Activated naive CD4-positive, alpha-beta T cell treated with anti-CD3 and anti-CD28 coated beads, Interleukin-2, amount 50 U/mL, for 72 hours (primary cell): ENCODE measurements around the gene TRPM2. TPM values are rescaled to one million over a fixed set of nuclear protein-coding genes. Genes with fewer than 3 reads are reported as not detected.
A peak's percentile ranks its signal among the peaks of the same experiment; 100 is the strongest.
"Not testable (repeated sequence)": the region's sequence is repeated elsewhere in the genome, so short reads cannot be mapped to it uniquely, and the experiment has no call there.

Experiments
- ATAC-seq, 2 donors: fragments of 150-1000 bp; cut with Tn5 transposase; 2 replicates each; pipeline ENCODE4 v1.10.0; 2021; ENCODE audit warnings: mild to moderate bottlenecking in 2 of 2, moderate library complexity in 2 of 2
- DNase-seq, 2 donors: peaks; one replicate each; pipeline ENCODE4 v3.0.0; 2021 to 2022; ENCODE audit warnings: low spot score in 2 of 2
- H3K27ac Mint-ChIP-seq, 2 donors: one replicate each; pipeline ENCODE4 v1.8.0; 2022; ENCODE audit warnings: mild to moderate bottlenecking in 2 of 2, mixed read lengths in 2 of 2
- H3K36me3 Mint-ChIP-seq, 2 donors: one replicate each; pipeline ENCODE4 v1.8.0; 2022; ENCODE audit warnings: mixed read lengths in 2 of 2
- H3K9me3 Mint-ChIP-seq, 2 donors: one replicate each; pipeline ENCODE4 v1.8.0; 2022; ENCODE audit warnings: mixed read lengths in 2 of 2
- total RNA-seq, 2 donors: library from RNA; stranded (reverse); gene quantifications; one replicate each; pipeline ENCODE4 v1.2.3, GENCODE V29; 2022

Gene TRPM2
- total RNA-seq, 2 donors from 2014 or later = 8.5 to 16.3 TPM

DNA sequence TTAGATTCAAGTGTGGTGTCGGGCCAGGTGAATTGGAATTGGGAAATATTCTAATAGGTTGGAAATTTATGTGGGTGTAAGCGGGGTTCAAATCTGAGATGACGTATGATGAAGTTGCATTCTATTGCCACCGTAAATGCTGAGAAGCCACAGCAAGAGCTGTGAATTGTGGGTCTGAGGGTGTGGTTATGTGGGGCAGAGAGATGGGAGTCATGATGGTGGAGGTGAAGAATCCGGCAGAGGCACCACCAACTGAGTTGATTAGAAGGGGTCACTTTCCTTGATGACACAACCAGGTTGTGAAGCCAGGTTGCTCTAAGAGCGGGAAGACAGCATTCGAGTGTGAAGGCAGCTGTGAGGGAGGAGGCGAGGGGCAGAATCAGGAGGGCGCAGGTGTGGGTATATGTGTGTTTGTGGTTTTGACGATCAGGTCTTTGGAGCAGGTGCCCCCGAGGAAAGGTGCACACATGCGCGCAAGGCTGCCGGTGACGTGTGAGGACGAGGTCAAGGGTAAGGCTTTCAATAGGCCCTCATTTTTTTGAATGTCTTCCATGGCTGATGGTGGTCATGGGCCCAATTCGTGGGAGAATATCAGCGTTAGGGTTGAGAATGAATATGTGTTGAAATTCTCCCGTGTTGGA, 120.6 kb downstream of the TRPM2 start:
- DNase-seq (no peak), ATAC-seq (no peak)
- no peaks in the 10 kb centered on the region for H3K9me3 Mint-ChIP-seq
- no peaks in the 10 kb centered on the region for H3K36me3 Mint-ChIP-seq
- H3K27ac Mint-ChIP-seq = no peak overlapping the region

- Mint-ChIP-seq H3K27ac (no peak overlapping the region), H3K36me3 (no peaks in the 10 kb centered on the region), H3K9me3 (no peaks in the 10 kb centered on the region)
- DNase-seq = no peak
- no peak for ATAC-seq
These were observed 121.9 kb downstream of the TRPM2 start for GRCh38 chr21:44475266-44475845.

DNA sequence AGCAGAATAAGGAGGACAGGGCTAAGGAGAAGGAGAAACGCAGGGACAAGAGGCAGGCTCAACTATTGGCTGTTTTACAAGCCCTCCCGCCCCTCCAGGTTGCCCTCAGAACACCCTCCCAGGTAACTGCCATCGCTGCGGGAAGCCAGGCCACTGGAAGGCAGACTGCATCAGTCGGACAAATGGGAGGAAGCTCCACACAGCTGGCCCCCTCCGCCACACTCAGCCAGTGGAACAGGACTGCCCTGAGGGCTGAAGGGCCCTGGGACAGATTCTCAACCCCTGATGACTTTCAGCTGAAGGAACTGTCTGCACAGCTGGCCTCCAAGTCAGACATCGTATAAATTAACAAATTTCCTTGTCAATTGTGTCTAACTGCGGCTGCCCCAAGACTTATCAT, 123.7 kb downstream of the TRPM2 start:
- Mint-ChIP-seq H3K9me3 (no peaks in the 10 kb centered on the region), H3K36me3 (no peaks in the 10 kb centered on the region), H3K27ac (no peak overlapping the region)
- ATAC-seq (no peak), DNase-seq (no peak)

- ATAC-seq (no peak), DNase-seq (no peak)
- no peaks in the 10 kb centered on the region for H3K36me3 Mint-ChIP-seq
- H3K9me3 Mint-ChIP-seq = no peaks in the 10 kb centered on the region
- peak overlapping the region in 1 of 2 donors; percentile 31 for H3K27ac Mint-ChIP-seq
These were observed 124.3 kb downstream of the TRPM2 start for GRCh38 chr21:44477712-44478111.

DNA sequence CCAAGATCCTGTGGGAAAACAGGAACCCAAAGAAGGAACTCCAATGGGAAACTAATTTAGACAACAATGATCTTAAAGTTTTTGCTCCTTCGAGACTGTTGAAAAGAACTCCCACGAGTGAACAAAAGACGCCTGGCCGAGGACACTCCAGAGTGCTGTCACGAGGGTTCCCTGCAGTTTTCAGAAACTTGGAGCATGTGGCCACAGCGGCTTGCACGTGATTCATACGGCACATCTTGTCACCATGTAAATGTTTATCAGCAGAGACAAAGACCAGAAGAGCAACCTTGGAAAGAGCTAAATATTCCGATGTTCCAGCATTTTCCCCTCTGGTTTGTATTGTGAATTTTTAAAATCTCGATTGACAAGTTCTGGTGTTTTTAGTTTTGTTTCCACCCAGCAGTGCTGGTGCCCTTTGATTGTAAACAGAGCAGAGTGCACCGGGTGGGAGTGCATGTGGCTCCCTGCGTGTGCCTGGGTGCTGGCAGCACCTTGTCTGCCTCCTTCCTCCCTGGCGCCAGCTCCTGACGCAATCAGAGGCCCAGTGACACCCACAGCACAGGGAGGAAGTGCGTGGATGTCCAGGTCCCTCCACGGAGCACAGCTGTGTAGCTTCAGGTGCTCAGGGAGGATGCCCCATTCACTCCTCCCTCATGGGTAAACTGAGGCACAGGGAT, 124.8 kb downstream of the TRPM2 start:
- peak overlapping the region in 1 of 2 donors; percentile 31 for H3K27ac Mint-ChIP-seq

DNA sequence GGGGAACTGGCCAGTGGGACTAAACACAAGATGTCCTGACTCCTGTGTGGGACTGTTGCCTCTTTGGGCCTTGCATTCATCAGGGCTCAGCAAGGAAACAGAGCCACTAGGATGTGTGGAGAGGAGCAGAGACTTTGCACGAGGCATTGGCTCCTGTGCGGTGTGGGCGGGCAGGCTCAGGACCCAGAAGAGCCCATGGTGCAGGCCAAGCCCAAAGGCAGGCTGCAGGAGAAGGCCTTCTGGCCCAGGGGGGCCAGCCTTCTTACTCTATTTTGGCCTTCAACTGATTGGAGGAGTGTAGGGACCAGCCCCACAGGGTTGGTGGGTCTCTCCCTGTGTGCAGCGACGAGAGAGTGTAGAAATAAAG, 125.4 kb downstream of the TRPM2 start:
- ATAC-seq = no peak
- no peak for DNase-seq
- peak overlapping the region in 1 of 2 donors; percentile 63 for H3K27ac Mint-ChIP-seq
- H3K36me3 Mint-ChIP-seq = no peaks in the 10 kb centered on the region
- no peaks in the 10 kb centered on the region for H3K9me3 Mint-ChIP-seq

More for the DNA sequence above, 124.8 kb downstream of the TRPM2 start:
- ATAC-seq = no peak
- Mint-ChIP-seq H3K36me3 (no peaks in the 10 kb centered on the region), H3K9me3 (no peaks in the 10 kb centered on the region)
- DNase-seq = no peak

- H3K27ac Mint-ChIP-seq = peak overlapping the region in 1 of 2 donors; percentile 56
- H3K36me3 Mint-ChIP-seq, H3K9me3 Mint-ChIP-seq, ATAC-seq: not testable (repeated sequence)
- peak; percentile 46 to 70 for DNase-seq
These were observed 126.3 kb downstream of the TRPM2 start for GRCh38 chr21:44479556-44480199.

- no peaks in the 10 kb centered on the region for H3K9me3 Mint-ChIP-seq
- peak overlapping the region in 1 of 2 donors; percentile 56 for H3K27ac Mint-ChIP-seq
- DNase-seq = no peak
- no peaks in the 10 kb centered on the region for H3K36me3 Mint-ChIP-seq
- no peak for ATAC-seq
These were observed 127.0 kb downstream of the TRPM2 start for GRCh38 chr21:44480200-44481053.

DNA sequence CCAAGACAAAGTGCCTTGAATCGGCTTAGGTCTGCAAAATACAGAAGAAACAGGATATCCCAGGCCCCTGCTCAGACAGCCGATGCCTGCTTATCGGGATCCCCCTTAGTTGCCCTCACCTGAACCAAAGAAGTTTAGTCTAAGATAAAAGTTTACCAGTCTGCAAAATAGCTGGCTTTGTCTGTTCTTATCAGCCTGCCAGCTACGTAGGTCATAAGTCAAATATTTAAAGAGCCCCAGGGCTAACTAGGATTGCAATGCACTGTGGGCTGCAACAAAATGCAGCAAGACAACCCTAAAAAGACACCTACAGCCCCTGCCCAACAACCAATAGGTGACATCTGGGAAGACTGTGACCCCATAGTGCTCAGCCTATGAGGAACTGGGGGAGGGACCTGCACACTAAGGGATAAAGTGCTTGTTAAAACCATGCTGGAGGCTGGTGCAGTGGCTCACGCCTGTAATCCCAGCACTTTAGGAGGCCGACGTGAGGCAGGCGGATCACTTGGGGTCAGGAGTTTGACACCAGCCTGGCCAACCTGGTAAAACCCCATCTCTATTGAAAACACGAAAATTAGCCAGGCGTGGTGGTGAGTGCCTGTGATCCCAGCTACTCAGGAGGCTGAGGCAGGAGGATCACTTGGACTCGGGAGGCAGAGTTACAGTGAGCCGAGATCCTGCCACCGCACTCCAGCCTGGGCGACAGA, 129.3 kb downstream of the TRPM2 start:
- DNase-seq (no peak), ATAC-seq (no peak)
- Mint-ChIP-seq H3K27ac (peak overlapping the region in 1 of 2 donors; percentile 26), H3K36me3 (no peaks in the 10 kb centered on the region), H3K9me3 (no peaks in the 10 kb centered on the region)

- peak overlapping the region; percentile 26 to 32 for H3K27ac Mint-ChIP-seq
- ATAC-seq (no peak), DNase-seq (no peak)
- H3K9me3 Mint-ChIP-seq = no peaks in the 10 kb centered on the region
- no peaks in the 10 kb centered on the region for H3K36me3 Mint-ChIP-seq
These were observed 130.1 kb downstream of the TRPM2 start for GRCh38 chr21:44483288-44484237.

- Mint-ChIP-seq H3K36me3 (no peaks in the 10 kb centered on the region), H3K9me3 (no peaks in the 10 kb centered on the region), H3K27ac (no peak overlapping the region)
- no peak for DNase-seq
- ATAC-seq = peak in 1 of 2 donors; percentile 14
These were observed 131.3 kb downstream of the TRPM2 start for GRCh38 chr21:44484498-44485253.

DNA sequence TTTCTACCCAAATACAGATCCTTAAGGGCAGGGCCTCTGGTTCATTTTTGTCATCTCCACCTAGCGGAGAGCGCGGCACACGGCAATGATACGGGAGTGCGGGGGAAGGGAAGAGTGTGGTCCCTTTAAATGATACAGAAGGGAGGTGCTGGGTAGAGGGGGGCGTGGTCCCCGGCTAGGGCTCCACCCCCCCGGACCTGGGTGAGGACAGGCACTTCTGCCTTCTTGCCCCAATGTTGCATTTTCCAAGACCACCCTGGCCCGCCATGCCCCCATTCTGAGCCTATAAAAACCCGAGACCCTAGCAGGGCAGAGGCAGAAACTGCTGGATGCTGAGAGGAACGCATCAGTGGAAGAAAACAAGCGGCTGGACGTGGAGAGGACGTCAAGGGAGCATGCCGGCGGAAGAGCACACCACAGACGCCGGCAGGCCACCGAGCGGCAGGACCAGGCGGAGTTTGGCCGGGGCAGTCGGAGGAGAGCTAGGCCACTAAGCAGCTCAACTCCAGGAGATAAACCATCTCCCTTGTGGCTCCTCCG, 131.9 kb downstream of the TRPM2 start:
- no peaks in the 10 kb centered on the region for H3K9me3 Mint-ChIP-seq
- H3K27ac Mint-ChIP-seq = no peak overlapping the region
- peak; percentile 54 to 90 for ATAC-seq
- H3K36me3 Mint-ChIP-seq = no peaks in the 10 kb centered on the region
- peak in 1 of 2 donors; percentile 55 for DNase-seq

GRCh38 chr21:44485796-44486195, 132.4 kb downstream of the TRPM2 start:
- DNase-seq = no peak
- Mint-ChIP-seq H3K9me3 (no peaks in the 10 kb centered on the region), H3K36me3 (no peaks in the 10 kb centered on the region), H3K27ac (no peak overlapping the region)
- ATAC-seq = peak in 1 of 2 donors; percentile 38

DNA sequence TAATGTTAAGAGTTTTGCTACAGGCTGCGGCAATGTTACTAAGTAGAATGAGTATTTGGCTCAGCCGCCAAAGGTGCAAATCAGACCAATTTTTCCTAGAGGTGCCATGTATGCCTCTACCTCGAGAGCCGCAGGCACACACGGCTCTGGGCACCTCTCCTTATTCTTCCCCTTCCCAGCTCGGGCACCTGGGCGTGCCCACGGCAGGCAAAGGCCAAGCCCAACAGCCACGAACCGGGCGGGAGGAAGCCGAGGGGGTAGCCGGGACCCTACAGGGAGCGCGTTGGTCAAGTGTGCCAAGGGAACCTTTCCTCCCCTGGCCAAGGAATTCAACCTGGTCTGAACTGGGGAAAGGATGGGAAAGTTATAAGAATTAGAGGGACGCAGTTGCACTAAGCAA, 132.9 kb downstream of the TRPM2 start:
- H3K9me3 Mint-ChIP-seq = no peaks in the 10 kb centered on the region
- no peak for ATAC-seq

More for the DNA sequence above, 132.9 kb downstream of the TRPM2 start:
- DNase-seq = no peak
- H3K36me3 Mint-ChIP-seq = no peaks in the 10 kb centered on the region
- no peak overlapping the region for H3K27ac Mint-ChIP-seq
